GM12874 (cell line): ENCODE results near the gene TNFRSF14.
A peak's percentile ranks its signal among the peaks of the same experiment; 100 is the strongest.

Source experiments
- CTCF ChIP-seq: IDR thresholded peaks from 2 replicates; pipeline ENCODE4 v1.5.1; 2011; ENCODE audit warnings: low read depth, mild to moderate bottlenecking, control low read depth, low read length, moderate library complexity; ENCODE audit not compliant: insufficient read depth

Gene TNFRSF14

GRCh38 chr1:2559509-2560298, 3.5 kb downstream of the TNFRSF14 start:
- no peak for TF ChIP-seq CTCF

GRCh38 chr1:2560299-2561073, 4.3 kb downstream of the TNFRSF14 start:
- no peak for TF ChIP-seq CTCF

- no peak for TF ChIP-seq CTCF
Measured at GRCh38 chr1:2561446-2561845, 5.3 kb downstream of the TNFRSF14 start.

- peak; percentile 73 for TF ChIP-seq CTCF
Measured at GRCh38 chr1:2561898-2562895, 6.0 kb downstream of the TNFRSF14 start.

GRCh38 chr1:2563205-2563604, 7.0 kb downstream of the TNFRSF14 start:
- TF ChIP-seq CTCF = no peak

GRCh38 chr1:2564006-2564814, 8.0 kb downstream of the TNFRSF14 start:
- no peak for TF ChIP-seq CTCF
